GM10266 (cell line): ENCODE results near the gene LHB.

Experiments used
- DNase-seq: peaks from one replicate; pipeline ENCODE4 v3.0.0; 2012; ENCODE audit errors: extremely low spot score
- CTCF ChIP-seq: IDR thresholded peaks from 2 replicates; pipeline ENCODE4 v1.5.1; 2012; ENCODE audit warnings: mild to moderate bottlenecking, low read depth; ENCODE audit not compliant: control insufficient read depth, insufficient read depth; ENCODE audit errors: missing control alignments

LHB gene

GRCh38 chr19:49004964-49005614 is 11.8 kb downstream of the LHB start:
- no peak for DNase-seq
- TF ChIP-seq CTCF: no peak

DNA sequence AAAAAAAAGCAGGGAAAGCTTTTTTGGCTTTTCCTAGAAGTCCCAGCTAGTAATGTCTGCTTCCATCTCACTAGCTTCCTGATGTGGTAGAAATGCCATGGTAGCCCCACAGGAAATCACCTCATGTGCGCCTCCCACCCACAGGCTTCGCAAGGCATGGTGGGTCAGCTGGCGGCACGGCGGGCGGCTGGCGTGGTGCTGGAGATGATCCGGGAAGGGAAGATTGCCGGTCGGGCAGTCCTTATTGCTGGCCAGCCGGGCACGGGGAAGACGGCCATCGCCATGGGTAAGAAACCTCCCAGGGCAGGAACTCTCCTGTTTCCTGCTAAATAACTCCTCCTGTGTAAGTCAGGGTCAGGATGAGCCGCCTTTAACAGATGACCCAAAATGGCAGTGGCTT is 12.8 kb downstream of the LHB start:
- TF ChIP-seq CTCF: no peak
- DNase-seq: no peak

DNA sequence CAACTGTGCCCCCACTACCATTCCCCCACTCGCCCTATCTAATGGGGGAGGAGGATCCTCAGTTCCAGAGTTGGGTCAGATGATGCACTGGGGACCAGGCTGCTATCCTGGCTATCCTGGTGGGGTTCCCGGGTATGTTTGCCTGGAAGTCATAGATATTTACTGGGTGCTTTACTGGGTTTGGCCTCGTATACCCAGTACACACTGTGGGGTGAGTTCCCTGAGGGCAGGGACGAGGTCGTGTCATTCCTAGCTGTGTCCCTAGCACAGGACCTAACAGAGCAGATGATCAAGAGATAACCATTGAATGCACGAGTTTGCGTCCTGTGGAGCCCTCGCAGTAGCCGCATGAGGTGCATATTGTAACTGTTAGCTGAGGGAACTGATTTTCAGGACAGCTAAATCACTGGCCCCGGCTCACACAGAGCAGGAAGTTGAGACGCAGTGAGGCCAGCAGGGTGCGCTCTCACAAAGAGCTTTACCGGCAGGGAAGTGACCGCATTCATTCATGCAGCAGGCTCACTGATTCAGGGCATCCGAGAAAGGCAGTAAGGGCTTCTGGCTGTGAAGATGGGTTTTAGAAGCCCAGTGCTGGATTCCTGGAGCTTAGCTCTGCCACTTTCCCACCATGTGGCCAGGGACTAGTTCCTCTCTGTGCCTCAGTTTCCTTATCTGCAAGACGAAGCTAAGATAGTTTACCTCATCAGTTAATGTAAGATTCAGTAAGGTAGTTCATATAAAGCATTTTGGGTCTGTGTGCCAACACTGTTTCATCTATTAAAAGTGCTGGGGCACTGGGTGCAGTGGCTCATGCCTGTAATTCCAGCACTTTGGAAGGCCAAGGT is 17.2 kb downstream of the LHB start:
- no peak for DNase-seq
- peak; percentile 59 for TF ChIP-seq CTCF

DNA sequence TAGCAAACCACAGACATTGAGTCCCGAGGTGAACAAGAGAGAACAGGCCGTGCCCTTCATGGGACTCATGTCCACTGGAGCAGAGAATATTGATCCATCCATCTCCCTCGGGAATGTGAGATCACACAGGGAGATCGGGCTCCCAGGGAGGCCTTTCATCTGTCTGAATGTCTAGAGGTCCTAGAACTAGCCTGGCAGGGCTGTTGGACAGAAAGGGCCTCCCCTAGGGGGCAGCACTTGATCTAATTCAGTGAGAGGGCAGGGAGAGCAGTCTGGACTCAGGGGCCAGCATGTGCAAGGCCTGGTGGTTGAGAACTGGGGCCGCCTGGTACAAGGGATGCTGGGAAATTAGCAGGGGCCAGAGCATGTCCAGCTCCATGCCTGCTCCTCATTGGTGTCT is 18.9 kb downstream of the LHB start:
- TF ChIP-seq CTCF: peak; percentile 61
- DNase-seq: no peak

- DNase-seq: no peak
- TF ChIP-seq CTCF: no peak
Measured at GRCh38 chr19:48994035-48994386, 22.9 kb downstream of the LHB start.

DNA sequence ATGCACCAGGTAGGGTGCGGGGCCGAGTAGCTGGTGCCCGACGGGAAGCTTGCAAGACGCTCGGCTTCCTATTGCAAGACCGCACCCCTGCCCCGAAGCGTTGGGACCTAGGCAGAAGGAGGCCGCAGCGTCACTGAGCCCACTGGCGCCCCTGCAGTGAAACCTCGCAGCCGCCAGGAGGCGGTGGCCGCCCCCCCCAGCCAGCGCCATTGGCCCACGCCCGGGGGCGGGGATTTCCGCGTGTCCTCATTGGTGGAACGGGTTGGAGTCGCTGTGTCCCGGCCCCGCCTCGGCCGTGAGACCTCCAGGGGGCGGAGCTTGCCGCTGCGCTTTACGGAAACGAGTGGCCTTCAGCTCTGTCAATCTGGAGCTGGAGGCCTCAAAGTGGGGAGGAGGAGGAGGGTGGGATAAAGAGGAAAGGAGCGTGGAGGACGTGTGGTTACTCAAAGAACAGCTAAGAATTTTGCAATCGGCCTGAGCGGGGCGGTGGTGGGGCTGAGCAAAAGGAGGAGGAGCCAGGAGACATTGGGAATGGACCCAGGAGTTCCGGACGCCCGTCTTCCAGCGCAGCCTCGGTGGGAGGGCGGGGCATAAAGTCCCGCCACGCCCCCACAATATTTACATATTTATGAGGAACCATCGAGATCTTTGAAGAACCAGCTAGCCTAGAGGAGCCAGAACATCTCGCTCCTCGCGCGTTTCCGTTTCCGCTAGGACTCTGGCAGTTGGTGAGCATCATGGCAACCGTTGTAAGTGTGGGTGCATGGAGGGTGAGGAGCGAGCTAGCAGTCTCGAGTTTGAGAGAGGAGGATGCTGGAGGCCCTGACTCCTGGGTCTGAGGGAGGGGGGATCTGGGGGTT is 23.5 kb downstream of the LHB start, which contains the start of the genes GYS1 and RUVBL2:
Gene GYS1, minus strand, starts transcription at position 135 of the 860 bp plus-strand sequence. CDS start 197 bp downstream, outside the sequence.
Gene RUVBL2, plus strand, starts transcription at position 713 of the 860 bp plus-strand sequence. Its CDS starts 25 bp downstream, at position 738.
- peak; percentile 98 for DNase-seq
- peak; percentile 96 for TF ChIP-seq CTCF
